GM23338 (cell line): ENCODE data around the gene NEFH. TPM values are rescaled to one million over a fixed set of nuclear protein-coding genes. Genes with fewer than 3 reads are reported as not detected.

Experiments used
- ATAC-seq: fragments of 200-7000 bp; cut with Tn5 transposase; 3 replicates; pipeline ENCODE4 v1.9.1; 2020
- DNase-seq: peaks from one replicate; pipeline ENCODE4 v3.0.0-alpha.2; 2015; ENCODE audit warnings: low spot score
- H2AFZ ChIP-seq: fragments of 200-600 bp; sonication (generic); 2 replicates; pipeline ENCODE4 v1.8.0; 2016; ENCODE audit warnings: antibody characterized with exemption, mild to moderate bottlenecking, moderate library complexity
- H3F3A ChIP-seq: fragments of 200-600 bp; sonication (generic); replicated peaks from 2 replicates; pipeline ENCODE4 v1.8.0; 2017; ENCODE audit warnings: antibody characterized with exemption, mixed run types, low read depth
- H3K27ac ChIP-seq: fragments of 200-600 bp; sonication (generic); 2 replicates; pipeline ENCODE4 v1.6.1; 2016; ENCODE audit warnings: low read depth
- H3K27me3 ChIP-seq: fragments of 200-600 bp; sonication (generic); 2 replicates; pipeline ENCODE4 v1.8.0; 2016; ENCODE audit warnings: mild to moderate bottlenecking, mixed run types, moderate library complexity; ENCODE audit not compliant: insufficient read depth
- H3K36me3 ChIP-seq: fragments of 200-600 bp; sonication (generic); 2 replicates; pipeline ENCODE4 v1.8.0; 2016; ENCODE audit warnings: mild to moderate bottlenecking; ENCODE audit not compliant: insufficient read depth
- H3K4me1 ChIP-seq: fragments of 200-600 bp; sonication (generic); 2 replicates; pipeline ENCODE4 v1.8.0; 2016; ENCODE audit warnings: mild to moderate bottlenecking, moderate library complexity; ENCODE audit not compliant: insufficient read depth
- H3K4me2 ChIP-seq: fragments of 200-600 bp; sonication (generic); 2 replicates; pipeline ENCODE4 v1.7.1; 2017; ENCODE audit warnings: mixed run types
- H3K4me3 ChIP-seq: fragments of 200-600 bp; sonication (generic); 2 replicates; pipeline ENCODE4 v1.6.1; 2016; ENCODE audit warnings: mixed run types
- H3K79me2 ChIP-seq: fragments of 200-600 bp; sonication (generic); replicated peaks from 2 replicates; pipeline ENCODE4 v1.8.0; 2017; ENCODE audit warnings: mild to moderate bottlenecking; ENCODE audit not compliant: insufficient read depth
- H3K9me2 ChIP-seq: fragments of 200-600 bp; sonication (generic); 2 replicates; pipeline ENCODE4 v1.8.0; 2017; ENCODE audit not compliant: insufficient read depth
- H4K20me1 ChIP-seq: fragments of 200-600 bp; sonication (generic); replicated peaks from 2 replicates; pipeline ENCODE4 v1.8.0; 2017; ENCODE audit warnings: mild to moderate bottlenecking; ENCODE audit not compliant: insufficient read depth
- H3K27ac Mint-ChIP-seq: 2 replicates; pipeline ENCODE4 v1.8.0; 2020; ENCODE audit warnings: inconsistent platforms, mild to moderate bottlenecking, moderate library complexity, mixed read lengths
- H3K27me3 Mint-ChIP-seq: 3 replicates; pipeline ENCODE4 v1.8.0; 2022; ENCODE audit warnings: low read depth, mild to moderate bottlenecking, moderate library complexity, mixed read lengths, inconsistent platforms; ENCODE audit not compliant: insufficient read depth, poor library complexity
- H3K36me3 Mint-ChIP-seq: 3 replicates; pipeline ENCODE4 v1.8.0; 2021; ENCODE audit warnings: low read depth, mild to moderate bottlenecking, inconsistent platforms, moderate library complexity, mixed read lengths
- H3K4me1 Mint-ChIP-seq: 3 replicates; pipeline ENCODE4 v1.8.0; 2020; ENCODE audit warnings: mild to moderate bottlenecking, inconsistent platforms, mixed read lengths
- H3K4me3 Mint-ChIP-seq: 3 replicates; pipeline ENCODE4 v1.8.0; 2021; ENCODE audit warnings: moderate library complexity, mild to moderate bottlenecking, inconsistent platforms, mixed read lengths
- H3K9me3 Mint-ChIP-seq: 3 replicates; pipeline ENCODE4 v1.8.0; 2020; ENCODE audit warnings: moderate library complexity, mild to moderate bottlenecking, inconsistent platforms, mixed read lengths
- CREB1 ChIP-seq: fragments of 250-450 bp; sonication (Bioruptor Pico); IDR thresholded peaks from 2 replicates; pipeline ENCODE4 v1.5.0; 2020; ENCODE audit warnings: low read depth, mild to moderate bottlenecking, moderate library complexity
- EZH2phosphoT487 ChIP-seq: fragments of 200-600 bp; sonication (generic); IDR thresholded peaks from one replicate; pipeline ENCODE4 v1.8.1; 2018; ENCODE audit warnings: antibody characterized with exemption; ENCODE audit not compliant: unreplicated experiment
- JUNB ChIP-seq: IDR thresholded peaks from one replicate; pipeline ENCODE4 v1.6.1; 2016; ENCODE audit warnings: antibody characterized with exemption; ENCODE audit not compliant: unreplicated experiment
- NANOG ChIP-seq: IDR thresholded peaks from 2 replicates; pipeline ENCODE4 v1.6.1; 2016; ENCODE audit warnings: antibody characterized with exemption, borderline replicate concordance
- POLR2AphosphoS5 ChIP-seq: IDR thresholded peaks from 2 replicates; pipeline ENCODE4 v1.6.1; 2016; ENCODE audit warnings: antibody characterized with exemption, low read depth
- STAT1 ChIP-seq: IDR thresholded peaks from one replicate; pipeline ENCODE4 v1.6.1; 2016; ENCODE audit warnings: antibody characterized with exemption; ENCODE audit not compliant: unreplicated experiment
- ZNF114 ChIP-seq: fragments of 250-450 bp; sonication (Bioruptor Pico); IDR thresholded peaks from 2 replicates; pipeline ENCODE4 v1.5.0; 2020; ENCODE audit warnings: mild to moderate bottlenecking, moderate library complexity
- ZNF462 ChIP-seq: fragments of 250-450 bp; sonication (Bioruptor Pico); IDR thresholded peaks from 2 replicates; pipeline ENCODE4 v1.5.0; 2020; ENCODE audit warnings: mild to moderate bottlenecking, moderate library complexity
- polyA plus RNA-seq: library from polyadenylated mRNA; unstranded; fragments of >200 nt; fragmentation: Nextera tagmentation; extraction: Ambion mirVana; gene quantifications from 2 replicates; pipeline ENCODE4 v1.2.1, GENCODE V29; 2016
- total RNA-seq: library from RNA; depleted of rRNA; stranded (reverse); fragments of >200 nt; shearing (Covaris generic); gene quantifications from 2 replicates; pipeline ENCODE4 v1.2.3, GENCODE V29; 2014
- TF ChIP-seq, protein P1 (sequence below), 2 experiments: fragments of 200-600 bp in 1 of 2; sonication (generic) in 1 of 2; conservative IDR thresholded peaks; 2 replicates each; pipeline versions ENCODE4 v1.5.1 to v1.6.1; 2016 to 2017; ENCODE audit warnings: antibody characterized with exemption in 2 of 2, low read depth in 2 of 2, mild to moderate bottlenecking in 2 of 2, moderate library complexity in 1 of 2
- TF ChIP-seq, protein P2 (sequence below): IDR thresholded peaks from 2 replicates; pipeline ENCODE4 v1.6.1; 2016; ENCODE audit warnings: antibody characterized with exemption

NEFH gene
- total and polyA plus RNA-seq, 2 experiments from 2014 or later: 2.4 to 6.3 TPM

DNA sequence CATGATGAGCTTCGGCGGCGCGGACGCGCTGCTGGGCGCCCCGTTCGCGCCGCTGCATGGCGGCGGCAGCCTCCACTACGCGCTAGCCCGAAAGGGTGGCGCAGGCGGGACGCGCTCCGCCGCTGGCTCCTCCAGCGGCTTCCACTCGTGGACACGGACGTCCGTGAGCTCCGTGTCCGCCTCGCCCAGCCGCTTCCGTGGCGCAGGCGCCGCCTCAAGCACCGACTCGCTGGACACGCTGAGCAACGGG, 169 bp downstream of the NEFH start:
- Mint-ChIP-seq H3K27me3 (peaks cover 62% of the 10 kb centered on the region), H3K4me3 (peak overlapping the region; percentile 26; the same call in 2 of the 3 replicates), H3K9me3 (peaks cover 10% of the 10 kb centered on the region; the same call in 2 of the 3 replicates), H3K27ac (no peak overlapping the region), H3K36me3 (peaks cover 8% of the 10 kb centered on the region; the same call in 2 of the 3 replicates), H3K4me1 (peaks cover 41% of the 10 kb centered on the region)
- Histone ChIP-seq H3K79me2 (no peaks in the 10 kb centered on the region), H3K4me1 (peaks cover 28% of the 10 kb centered on the region), H3K4me2 (peak overlapping the region; percentile 87), H3K27ac (no peak overlapping the region), H3K36me3 (no peaks in the 10 kb centered on the region), H2AFZ (peak overlapping the region; percentile 94; the same call in 1 of the 2 replicates), H3K4me3 (peak overlapping the region; percentile 65), H3F3A (peaks cover 7% of the 10 kb centered on the region; the same call in 1 of the 2 replicates), H4K20me1 (no peaks in the 10 kb centered on the region; the same call in 1 of the 2 replicates), H3K27me3 (peaks cover 56% of the 10 kb centered on the region), H3K9me2 (no peaks in the 10 kb centered on the region)
- no peak for ATAC-seq
- no peak for TF ChIP-seq ZNF114 (CRISPR knock-in tag)
- no peak for TF ChIP-seq NANOG
- TF ChIP-seq ZNF462: no peak
- TF ChIP-seq, protein P1, sequence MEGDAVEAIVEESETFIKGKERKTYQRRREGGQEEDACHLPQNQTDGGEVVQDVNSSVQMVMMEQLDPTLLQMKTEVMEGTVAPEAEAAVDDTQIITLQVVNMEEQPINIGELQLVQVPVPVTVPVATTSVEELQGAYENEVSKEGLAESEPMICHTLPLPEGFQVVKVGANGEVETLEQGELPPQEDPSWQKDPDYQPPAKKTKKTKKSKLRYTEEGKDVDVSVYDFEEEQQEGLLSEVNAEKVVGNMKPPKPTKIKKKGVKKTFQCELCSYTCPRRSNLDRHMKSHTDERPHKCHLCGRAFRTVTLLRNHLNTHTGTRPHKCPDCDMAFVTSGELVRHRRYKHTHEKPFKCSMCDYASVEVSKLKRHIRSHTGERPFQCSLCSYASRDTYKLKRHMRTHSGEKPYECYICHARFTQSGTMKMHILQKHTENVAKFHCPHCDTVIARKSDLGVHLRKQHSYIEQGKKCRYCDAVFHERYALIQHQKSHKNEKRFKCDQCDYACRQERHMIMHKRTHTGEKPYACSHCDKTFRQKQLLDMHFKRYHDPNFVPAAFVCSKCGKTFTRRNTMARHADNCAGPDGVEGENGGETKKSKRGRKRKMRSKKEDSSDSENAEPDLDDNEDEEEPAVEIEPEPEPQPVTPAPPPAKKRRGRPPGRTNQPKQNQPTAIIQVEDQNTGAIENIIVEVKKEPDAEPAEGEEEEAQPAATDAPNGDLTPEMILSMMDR (conservative IDR thresholded peaks at IDR 0.05; ENCODE audit: low read depth in 2 of 2): no peak
- no peak for TF ChIP-seq STAT1
- no peak for TF ChIP-seq EZH2phosphoT487
- TF ChIP-seq, protein P2, sequence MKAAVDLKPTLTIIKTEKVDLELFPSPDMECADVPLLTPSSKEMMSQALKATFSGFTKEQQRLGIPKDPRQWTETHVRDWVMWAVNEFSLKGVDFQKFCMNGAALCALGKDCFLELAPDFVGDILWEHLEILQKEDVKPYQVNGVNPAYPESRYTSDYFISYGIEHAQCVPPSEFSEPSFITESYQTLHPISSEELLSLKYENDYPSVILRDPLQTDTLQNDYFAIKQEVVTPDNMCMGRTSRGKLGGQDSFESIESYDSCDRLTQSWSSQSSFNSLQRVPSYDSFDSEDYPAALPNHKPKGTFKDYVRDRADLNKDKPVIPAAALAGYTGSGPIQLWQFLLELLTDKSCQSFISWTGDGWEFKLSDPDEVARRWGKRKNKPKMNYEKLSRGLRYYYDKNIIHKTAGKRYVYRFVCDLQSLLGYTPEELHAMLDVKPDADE: no peak
- TF ChIP-seq JUNB: no peak
- TF ChIP-seq POLR2AphosphoS5: no peak
- no peak for TF ChIP-seq CREB1 (CRISPR knock-in tag)
- DNase-seq: no peak
